NCI-H1417 treated with DMSO at 0.1 percent for 48 hours (cell line): ENCODE results near the gene TRAF3IP1.

ENCODE experiments used
- DNase-seq: peaks from one replicate; lab custom pipeline; 2025; lab: John Stamatoyannopoulos, UW

Gene TRAF3IP1

DNA sequence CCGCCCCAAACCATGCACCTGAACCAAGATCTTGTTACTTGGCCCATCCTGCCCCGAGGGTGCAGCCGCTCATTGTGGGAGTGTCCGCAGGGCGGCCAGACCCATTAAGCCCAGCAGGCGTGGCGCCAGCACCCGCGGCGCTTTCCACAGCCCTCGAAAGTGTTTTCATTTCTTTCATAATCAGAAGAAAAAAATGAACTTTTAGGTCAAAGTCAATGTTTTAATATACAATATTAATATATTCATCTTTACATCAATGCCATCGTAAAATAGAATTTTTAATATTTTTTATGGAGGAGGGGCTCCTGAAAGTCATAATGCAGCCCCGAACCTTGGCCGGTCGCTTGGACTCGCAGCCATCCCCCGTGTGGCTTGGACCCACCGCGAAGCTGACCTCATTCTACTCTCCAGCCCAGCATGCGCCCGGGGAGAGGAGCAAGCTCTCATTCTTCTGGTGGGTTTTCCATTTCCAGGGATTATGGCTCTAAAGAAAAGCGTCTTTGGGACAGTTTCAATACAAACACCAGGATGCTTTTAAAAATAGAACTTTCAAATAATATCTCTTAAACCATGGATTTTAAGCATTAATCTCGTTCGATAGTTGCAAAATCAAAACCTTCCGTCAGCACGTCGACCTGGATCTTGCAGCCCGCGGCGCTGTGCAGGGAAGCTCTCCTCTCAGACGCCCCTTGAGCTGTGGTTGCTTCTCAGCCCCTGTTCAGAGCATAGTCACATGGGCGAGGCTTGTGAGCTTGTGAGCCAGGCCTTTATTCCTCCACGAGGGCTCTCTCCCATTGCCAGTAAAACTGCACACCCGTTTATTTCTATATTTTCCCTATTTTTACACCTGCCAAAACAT, 89.3 kb downstream of the TRAF3IP1 start:
- DNase-seq, result no peak

DNA sequence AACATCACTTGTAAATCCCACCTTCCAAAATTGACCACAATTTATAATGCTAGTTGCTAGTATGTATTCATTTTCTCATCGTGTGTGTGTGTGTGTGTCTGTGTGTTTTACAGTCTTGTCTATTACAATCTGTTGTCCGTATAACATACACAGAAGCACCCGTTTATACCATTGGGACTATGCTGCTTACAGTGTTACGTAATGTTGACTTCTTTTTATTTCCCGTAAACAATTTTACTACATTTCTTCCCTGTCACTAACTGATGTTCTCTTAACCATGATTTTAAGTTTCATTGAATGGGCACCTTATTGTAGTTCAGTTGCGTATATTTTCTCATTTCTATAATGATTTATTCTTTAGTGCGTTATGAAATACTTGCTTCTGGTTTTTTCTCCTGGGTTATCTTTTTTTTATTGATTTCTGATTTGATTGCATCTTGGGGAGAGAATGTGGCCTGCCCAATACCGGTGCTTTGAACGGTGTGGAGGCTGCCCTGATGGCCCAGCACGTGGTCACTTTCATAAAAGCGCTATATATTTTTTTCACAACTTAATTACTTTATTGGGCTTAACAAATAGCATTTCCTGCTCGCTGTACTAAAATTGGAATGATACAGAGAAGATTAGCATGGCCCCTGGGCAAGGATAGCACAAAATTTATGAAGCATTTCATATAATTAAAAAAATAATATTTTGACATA, 91.9 kb downstream of the TRAF3IP1 start:
- DNase-seq, result no peak

GRCh38 chr2:238413368-238413767, 93.0 kb downstream of the TRAF3IP1 start:
- no peak for DNase-seq

DNA sequence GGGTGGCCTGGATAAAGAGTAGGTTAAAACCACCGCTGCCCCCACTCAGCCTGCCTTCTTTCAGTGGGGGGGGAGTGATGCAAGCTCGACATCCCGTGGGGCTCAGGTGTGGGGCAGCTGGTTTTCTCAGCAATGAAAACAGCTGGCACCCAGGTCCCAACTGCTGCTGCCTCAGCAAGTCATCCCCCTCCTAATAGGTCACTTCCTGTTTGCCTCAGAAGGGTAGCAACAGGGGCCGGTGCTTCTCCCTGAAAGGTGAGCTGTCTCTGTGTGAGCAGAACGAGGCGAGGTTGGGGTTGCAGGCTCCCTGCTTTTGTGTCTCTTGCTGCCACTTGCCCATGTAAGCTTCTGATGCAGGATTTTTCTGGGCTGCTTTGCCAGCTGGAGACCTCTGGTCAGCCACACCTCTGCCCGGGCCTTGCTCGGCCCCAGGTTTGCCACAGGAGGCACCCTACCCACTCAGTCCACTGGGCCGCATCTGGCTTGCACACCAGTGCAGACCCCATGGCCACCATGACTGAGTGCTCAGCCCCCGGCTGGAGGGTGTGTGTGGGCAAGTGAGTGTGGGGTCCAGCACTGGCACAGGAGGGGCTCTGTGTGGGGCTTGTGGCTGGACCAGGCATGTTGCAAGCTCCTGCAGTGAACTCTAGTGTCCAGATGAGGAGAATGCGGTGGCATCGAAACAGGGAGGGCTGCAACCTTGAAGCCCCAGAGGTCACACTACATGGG, 94.9 kb downstream of the TRAF3IP1 start:
- no peak for DNase-seq

- DNase-seq, result no peak
Observed at GRCh38 chr2:238415893-238416292, 95.6 kb downstream of the TRAF3IP1 start.

GRCh38 chr2:238418196-238418998, 98.1 kb downstream of the TRAF3IP1 start:
- DNase-seq, result no peak

DNA sequence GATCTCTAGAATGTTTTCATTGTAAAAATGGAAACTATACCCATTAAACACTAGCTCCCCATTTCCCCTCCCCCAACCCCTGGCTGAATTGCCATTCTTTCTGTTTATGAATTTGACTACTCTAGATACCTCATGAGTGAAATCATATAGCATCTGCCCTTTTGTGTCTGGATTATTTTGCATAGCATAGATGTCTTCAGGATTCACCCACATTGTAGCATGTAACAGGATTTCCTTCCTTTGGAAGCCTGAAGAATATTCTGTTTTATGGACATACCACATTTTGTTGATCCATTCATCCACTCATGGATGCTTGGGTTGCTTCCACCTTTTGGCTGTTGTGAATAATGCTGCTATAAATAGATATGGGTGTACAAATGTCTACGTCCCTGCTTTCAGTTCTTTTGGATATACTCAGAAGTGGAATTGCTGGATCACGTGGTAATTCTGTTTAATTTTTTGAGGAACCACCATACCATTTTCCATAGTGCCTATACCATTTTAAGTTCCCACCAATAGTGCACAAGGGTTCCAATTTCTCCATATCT, 98.8 kb downstream of the TRAF3IP1 start:
- DNase-seq, result no peak

DNA sequence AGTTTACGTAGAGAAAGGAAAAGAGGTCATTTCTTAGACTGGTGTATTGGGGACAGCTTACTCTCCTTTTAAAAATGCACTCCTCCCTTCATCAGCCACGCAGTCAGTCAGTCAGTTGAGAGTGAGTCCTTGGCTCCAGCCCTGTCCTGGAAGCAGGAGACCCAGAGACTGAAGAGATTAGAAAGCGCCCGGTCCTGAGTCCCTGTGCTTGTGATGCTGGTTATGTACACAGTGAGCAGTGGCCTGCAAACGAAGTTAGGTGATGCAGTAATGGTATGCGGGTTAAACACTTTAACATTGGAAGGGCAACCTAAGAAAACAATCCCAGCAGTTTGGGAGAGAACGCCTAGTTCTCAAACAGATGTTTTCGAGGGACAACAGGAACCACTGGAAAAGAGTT, 100.1 kb downstream of the TRAF3IP1 start:
- no peak for DNase-seq

GRCh38 chr2:238420878-238421694, 100.8 kb downstream of the TRAF3IP1 start:
- DNase-seq, result no peak

DNA sequence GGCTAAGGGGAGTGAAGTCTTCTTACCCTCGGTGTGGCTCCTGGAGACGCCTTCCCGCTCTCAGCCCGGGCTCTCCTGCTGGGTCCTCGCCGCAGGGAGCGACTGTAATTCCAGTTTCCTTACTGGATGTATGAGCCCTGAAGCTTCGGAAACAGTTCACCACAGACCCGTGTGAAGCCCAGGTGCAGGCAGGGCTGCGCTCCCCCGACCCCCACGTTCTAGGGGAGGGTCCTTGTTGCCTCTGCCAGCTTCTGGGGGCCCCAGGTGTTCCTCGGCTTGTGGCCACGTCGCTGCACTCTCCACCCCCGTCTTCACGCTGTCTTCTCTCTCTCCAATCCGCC, 101.3 kb downstream of the TRAF3IP1 start:
- no peak for DNase-seq

- no peak for DNase-seq
Observed at GRCh38 chr2:238422285-238422684, 102.0 kb downstream of the TRAF3IP1 start.

DNA sequence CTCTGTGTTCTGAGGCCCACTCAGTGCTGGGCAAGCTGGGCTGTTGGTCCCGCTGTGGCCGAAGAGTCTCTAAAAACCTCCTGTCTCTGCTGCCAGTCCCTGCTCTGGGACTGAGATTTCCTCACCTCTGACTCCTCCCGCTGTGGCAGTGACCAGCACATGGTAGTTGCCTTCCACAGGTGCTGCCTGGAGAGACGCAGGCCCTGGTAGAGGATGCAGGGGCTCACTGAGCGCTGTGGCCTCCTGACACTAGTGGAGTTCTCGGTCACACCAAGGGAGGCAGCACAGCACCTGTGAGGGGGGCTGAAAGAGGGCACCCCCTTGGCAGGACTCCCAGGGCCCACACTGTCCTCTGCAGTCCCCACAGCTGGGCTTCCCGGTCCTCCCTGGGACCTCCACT, 102.6 kb downstream of the TRAF3IP1 start:
- DNase-seq, result no peak

DNA sequence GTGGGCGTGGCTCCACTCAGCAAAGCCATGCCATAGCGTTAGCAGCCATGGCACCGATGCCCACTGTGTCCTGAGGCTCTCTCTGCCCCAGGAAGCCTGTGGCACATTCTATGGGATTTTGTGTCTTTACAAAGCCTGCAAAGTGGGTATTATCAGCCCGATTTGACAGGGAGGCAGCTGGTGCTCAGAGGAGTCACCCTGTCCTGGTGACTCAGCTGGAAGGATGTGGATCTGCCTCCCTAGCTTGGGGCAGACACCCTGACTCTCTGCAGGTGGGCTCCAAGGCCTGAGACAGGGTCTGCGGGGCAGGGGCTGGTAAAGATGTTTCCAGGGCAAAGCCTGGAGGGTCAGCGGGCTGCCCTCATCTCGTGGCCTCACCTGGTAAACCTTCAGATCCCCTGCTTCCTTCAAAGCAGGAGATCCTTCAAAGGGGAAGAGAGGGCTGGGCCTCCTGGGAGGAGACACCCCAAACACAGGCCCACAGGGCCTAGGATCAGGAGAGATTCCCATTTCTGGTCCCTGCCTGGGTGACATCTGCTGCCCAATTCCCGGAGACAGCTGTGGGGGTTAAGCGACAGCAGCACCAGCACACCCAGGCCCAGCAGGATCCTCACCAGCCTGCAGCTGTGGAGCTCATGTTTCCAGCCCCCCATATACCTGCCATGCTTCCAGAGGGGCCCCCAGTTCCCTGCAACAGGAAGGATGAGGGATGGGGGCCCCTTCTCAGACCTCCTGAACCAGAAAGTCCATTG, 103.4 kb downstream of the TRAF3IP1 start:
- DNase-seq, result no peak

DNA sequence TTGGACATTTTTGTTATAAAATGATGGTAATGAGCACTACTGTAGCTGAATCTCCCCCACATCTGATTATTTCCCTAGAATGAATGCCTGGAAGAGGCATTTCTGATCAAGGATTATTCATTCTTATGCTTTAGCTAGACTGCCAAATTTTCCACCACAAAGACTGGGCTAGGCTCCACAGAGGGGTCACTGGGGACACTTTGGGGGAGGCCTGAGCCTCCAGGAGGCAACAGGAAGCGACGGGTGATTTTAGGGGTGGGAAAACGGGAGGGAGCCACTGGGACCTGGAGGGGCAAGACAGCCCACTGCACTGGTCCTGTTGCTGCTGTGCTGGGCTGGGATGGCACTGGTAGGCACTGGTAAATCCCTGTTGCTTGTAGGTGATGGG, 104.0 kb downstream of the TRAF3IP1 start:
- no peak for DNase-seq

- DNase-seq, result no peak
Observed at GRCh38 chr2:238425505-238425978, 105.2 kb downstream of the TRAF3IP1 start.

DNA sequence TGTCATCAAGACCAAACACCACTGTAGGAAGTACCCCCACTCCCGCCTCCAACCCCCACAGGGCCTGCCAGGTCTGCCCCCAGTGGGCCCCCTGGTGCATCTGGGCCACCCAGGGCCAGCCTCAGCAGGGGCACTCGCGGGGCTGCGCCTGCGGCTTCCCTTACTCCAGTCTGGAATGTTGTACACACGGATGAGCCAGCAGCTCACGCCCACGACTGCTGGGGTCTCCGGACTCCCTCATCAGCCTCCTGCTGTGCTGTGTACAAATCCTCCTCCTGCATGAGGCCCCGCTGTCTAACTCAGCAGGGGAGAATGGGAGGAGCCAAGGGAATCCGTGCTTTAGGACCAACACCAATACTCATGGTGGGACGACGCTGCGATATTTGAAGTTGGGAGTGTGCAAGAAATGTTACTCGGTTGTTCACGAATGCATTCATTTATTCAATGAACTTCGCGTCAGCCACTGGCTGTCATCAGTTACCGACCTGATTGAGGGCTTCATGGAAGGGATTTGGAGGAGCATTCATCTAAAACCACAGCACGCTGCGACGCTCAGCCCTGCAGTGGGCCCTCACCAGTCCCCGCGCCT, 105.8 kb downstream of the TRAF3IP1 start:
- DNase-seq, result no peak

DNA sequence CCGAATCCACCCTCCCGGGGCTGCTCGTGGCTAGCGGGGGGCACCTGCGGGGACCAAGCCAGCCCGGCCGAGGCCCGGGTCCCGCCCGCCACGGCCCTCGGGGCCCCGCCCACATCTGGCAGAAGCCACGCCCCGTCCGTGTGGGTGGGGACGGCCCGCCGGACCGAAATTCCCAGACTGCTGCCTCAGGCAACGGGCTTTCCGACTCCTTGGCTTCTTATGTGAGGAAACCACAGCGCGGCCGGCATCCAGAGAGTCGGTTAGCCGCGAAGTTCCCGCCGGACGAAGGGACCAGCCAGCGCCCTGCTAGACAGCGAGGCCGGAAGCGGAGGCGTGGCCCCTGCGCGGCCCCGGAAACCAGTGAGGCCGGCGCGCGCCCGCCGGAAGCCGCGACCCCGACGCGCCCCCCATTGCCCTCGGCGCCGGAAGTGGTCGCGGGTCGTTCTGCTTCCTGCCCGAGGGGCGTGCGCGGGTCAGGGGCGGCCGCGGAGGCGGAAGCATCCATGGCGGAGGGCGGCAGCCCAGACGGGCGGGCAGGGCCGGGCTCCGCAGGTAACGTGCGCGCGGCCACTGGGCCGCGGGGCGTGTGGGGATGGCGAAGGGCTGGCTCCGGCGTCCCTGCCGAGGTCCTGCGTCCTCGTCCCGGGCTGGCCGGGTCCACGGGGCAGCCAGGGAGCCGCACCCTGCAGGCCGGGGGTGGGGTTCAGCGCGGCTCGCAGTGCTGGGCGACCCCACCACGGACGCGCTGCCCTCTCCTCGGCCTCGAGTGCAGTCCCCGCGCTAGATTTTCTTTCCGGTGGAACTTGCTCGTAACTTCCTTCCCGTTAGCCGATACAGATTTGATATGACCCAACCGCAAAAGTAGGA, 106.5 kb downstream of the TRAF3IP1 start, which contains the start of gene ASB1:
Gene ASB1 (plus strand): TSS at position 360 of the 867 bp plus-strand sequence. CDS start 144 bp downstream, at position 504.
- DNase-seq, result no peak

GRCh38 chr2:238427435-238428162, 107.3 kb downstream of the TRAF3IP1 start:
- DNase-seq, result no peak
